ENCODE results near the gene PLEKHB1.

- no peak for TF ChIP-seq EZH2phosphoT487 (IDR thresholded peaks at IDR 0.05; ENCODE audit: borderline replicate concordance, low read depth, low read length)
- no peak for TF ChIP-seq CTCF (conservative IDR thresholded peaks at IDR 0.05; ENCODE audit: low read length)
Observed at GRCh38 chr11:73671701-73672100, 25.3 kb downstream of the PLEKHB1 start.

Measured in OCI-LY7 (cell line).